Fibroblast of lung (primary cell): ENCODE measurements around the gene TBC1D14.

Experiments used
- CTCF ChIP-seq, 2 donors: IDR thresholded peaks in 1 of 2; conservative IDR thresholded peaks in 1 of 2; 1 replicate in 1 of 2; 2 replicates in 1 of 2; pipeline ENCODE4 v1.5.1; 2011 to 2012; ENCODE audit warnings: low read length in 2 of 2, control low read depth in 1 of 2, inconsistent platforms in 1 of 2, low read depth in 1 of 2, mild to moderate bottlenecking in 1 of 2
- EZH2 ChIP-seq: IDR thresholded peaks from 2 replicates; pipeline ENCODE4 v1.5.1; 2012; ENCODE audit warnings: low read length, control low read depth, mild to moderate bottlenecking; ENCODE audit errors: missing control alignments

DNA sequence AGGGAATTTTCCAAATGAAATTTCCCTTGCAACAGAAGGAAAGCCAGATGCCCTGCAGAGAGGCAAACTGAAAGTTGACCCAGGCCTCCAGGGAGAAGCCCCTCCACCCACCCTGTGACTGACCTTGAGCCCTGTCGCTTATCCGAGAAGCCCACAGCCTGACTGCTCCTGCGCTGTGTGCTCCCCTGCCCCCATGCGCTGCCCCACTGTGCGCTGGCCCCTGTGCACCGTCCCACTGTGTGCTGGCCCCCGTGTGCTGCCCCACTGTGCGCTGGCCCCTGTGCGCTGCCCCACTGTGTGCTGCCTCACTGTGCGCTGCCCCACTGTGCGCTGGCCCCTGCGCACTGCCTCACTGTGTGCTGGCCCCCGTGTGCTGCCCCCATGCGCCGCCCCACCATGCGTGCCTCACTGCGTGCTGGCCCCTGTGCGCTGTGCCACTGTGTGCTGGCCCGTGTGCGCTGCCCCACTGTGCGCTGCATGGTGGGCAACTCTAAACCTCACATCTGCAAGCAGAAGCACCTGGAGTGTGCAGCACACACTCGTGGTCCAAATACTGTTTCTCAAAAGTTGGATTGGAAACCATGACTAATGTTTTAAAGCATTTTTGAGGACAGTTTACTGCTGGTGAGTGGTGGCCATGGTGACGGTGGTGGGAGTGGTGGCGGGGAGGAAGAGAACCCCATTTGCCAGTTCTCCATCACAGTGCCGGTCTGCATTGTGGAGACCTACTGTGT is 166.5 kb downstream of the TBC1D14 start:
- no peak for TF ChIP-seq CTCF (conservative IDR thresholded peaks at IDR 0.05 in 1 of 2, IDR thresholded peaks at IDR 0.05 in 1 of 2; ENCODE audit: low read depth in 1 of 2, low read length in 2 of 2)
- no peak for TF ChIP-seq EZH2
